22Rv1 (cell line): Measurements from ENCODE around the gene ITIH4.

Experiments used
- H3K27ac ChIP-seq: fragments of 450-650 bp; 2 replicates; pipeline ENCODE4 v1.5.1; 2017
- CTCF ChIP-seq: fragments of 450-650 bp; IDR thresholded peaks from 2 replicates; pipeline ENCODE4 v1.5.1; 2017; ENCODE audit warnings: mild to moderate bottlenecking
- ZFX ChIP-seq: fragments of 450-650 bp; IDR thresholded peaks from 2 replicates; pipeline ENCODE4 v1.6.1; 2017; ENCODE audit warnings: antibody characterized with exemption, borderline replicate concordance

ITIH4 gene

GRCh38 chr3:52800079-52800478 lies 30.4 kb downstream of the ITIH4 start:
- no peak overlapping the region for H3K27ac ChIP-seq
- no peak for TF ChIP-seq ZFX
- TF ChIP-seq CTCF, result no peak

- no peak overlapping the region for H3K27ac ChIP-seq
- TF ChIP-seq CTCF (peak; percentile 82), ZFX (no peak)
Observed at GRCh38 chr3:52798978-52799476, 31.4 kb downstream of the ITIH4 start.

- no peak overlapping the region for H3K27ac ChIP-seq
- TF ChIP-seq CTCF (no peak), ZFX (no peak)
Observed at GRCh38 chr3:52798376-52798977, 32.0 kb downstream of the ITIH4 start.

GRCh38 chr3:52796411-52796810 lies 34.1 kb downstream of the ITIH4 start:
- no peak for TF ChIP-seq CTCF
- TF ChIP-seq ZFX, result no peak

GRCh38 chr3:52795298-52795900 lies 35.1 kb downstream of the ITIH4 start:
- no peak for TF ChIP-seq ZFX
- no peak for TF ChIP-seq CTCF
- no peak overlapping the region for H3K27ac ChIP-seq

More at GRCh38 chr3:52796411-52796810, 34.1 kb downstream of the ITIH4 start:
- no peak overlapping the region for H3K27ac ChIP-seq

- H3K27ac ChIP-seq, result no peak within 1 kb of the TSS
- TF ChIP-seq ZFX, result no peak
- no peak for TF ChIP-seq CTCF
Observed at GRCh38 chr3:52794612-52795099, 35.8 kb downstream of the ITIH4 start, which contains the start of gene ITIH3. Gene ITIH3, plus strand, starts transcription at chr3:52794796. Its CDS starts 8 bp downstream, at chr3:52794804.
